ENCODE results near the gene PSMB5.

PSMB5 gene

DNA sequence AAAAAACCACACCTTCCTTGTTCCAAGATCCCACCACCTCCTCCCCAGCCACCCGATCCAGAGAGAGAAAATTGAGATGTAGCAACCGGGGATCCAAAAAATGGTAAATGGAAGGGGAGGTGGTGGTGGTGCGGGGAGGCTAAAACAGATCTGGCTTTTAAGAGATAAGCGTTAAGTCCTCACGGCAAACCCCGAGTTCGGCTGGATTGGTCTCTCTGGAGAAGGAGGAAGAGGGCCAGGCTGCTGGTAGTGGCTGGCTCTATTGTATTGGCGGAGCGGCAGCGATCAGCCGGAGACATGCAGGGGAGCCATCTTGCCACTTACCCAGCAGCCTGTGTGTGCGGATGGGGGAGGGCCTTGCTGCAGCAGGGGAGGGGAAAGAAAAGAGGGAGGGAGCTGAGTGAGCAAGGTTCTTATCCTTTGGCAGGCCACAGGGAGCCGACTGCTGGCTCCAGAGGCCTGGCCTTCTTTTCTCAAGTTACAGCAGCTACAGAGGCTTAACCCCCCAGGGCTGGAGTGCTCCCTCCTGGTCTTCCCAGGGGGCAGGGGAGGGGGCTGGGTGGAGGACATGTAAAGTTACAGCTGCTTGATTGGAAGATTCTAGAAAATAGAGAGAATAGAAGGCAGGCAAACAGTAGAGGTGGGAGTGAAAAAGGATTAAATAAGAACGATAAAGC is 36.7 kb upstream of the PSMB5 start (continued):
- TF ChIP-seq ZNF335 (tag by site-specific recombination; conservative IDR thresholded peaks at IDR 0.05) (peak; percentile 25; the same call in 1 of the 2 replicates), ZNF398 (tag by site-specific recombination; IDR thresholded peaks at IDR 0.05) (peak; percentile 95), SP3 (tag by site-specific recombination; IDR thresholded peaks at IDR 0.05) (peak; percentile 82), ZNF155 (tag by site-specific recombination; IDR thresholded peaks at IDR 0.05) (no peak), ZFHX2 (tag by site-specific recombination; conservative IDR thresholded peaks at IDR 0.05) (no peak), SALL2 (tag by site-specific recombination; IDR thresholded peaks at IDR 0.05; ENCODE audit: borderline replicate concordance) (no peak), ZIC2 (tag by site-specific recombination; IDR thresholded peaks at IDR 0.05) (peak; percentile 92), ZNF837 (tag by site-specific recombination; IDR thresholded peaks at IDR 0.05) (no peak), ZNF610 (tag by site-specific recombination; IDR thresholded peaks at IDR 0.05; ENCODE audit: borderline replicate concordance) (peak; percentile 77), ZNF530 (tag by site-specific recombination; IDR thresholded peaks at IDR 0.05; ENCODE audit: low read depth) (no peak), MZF1 (tag by site-specific recombination; IDR thresholded peaks at IDR 0.05; ENCODE audit: borderline replicate concordance) (0 out of 2 replicates have a peak, but pooled peaks have one; percentile 19), ZNF266 (tag by site-specific recombination; IDR thresholded peaks at IDR 0.05; ENCODE audit: low read depth) (no peak), CTCF (tag by site-specific recombination; IDR thresholded peaks at IDR 0.05) (no peak), ZNF223 (tag by site-specific recombination; IDR thresholded peaks at IDR 0.05) (no peak), ZNF24 (tag by site-specific recombination; IDR thresholded peaks at IDR 0.05) (no peak; the same call in 1 of the 2 replicates), KLF9 (tag by site-specific recombination; IDR thresholded peaks at IDR 0.05; ENCODE audit: low read depth) (peak; percentile 43; the same call in 1 of the 2 replicates), ZNF239 (tag by site-specific recombination; IDR thresholded peaks at IDR 0.05) (no peak), BCL6B (tag by site-specific recombination; IDR thresholded peaks at IDR 0.05) (no peak)
- TF ChIP-seq, protein P1, sequence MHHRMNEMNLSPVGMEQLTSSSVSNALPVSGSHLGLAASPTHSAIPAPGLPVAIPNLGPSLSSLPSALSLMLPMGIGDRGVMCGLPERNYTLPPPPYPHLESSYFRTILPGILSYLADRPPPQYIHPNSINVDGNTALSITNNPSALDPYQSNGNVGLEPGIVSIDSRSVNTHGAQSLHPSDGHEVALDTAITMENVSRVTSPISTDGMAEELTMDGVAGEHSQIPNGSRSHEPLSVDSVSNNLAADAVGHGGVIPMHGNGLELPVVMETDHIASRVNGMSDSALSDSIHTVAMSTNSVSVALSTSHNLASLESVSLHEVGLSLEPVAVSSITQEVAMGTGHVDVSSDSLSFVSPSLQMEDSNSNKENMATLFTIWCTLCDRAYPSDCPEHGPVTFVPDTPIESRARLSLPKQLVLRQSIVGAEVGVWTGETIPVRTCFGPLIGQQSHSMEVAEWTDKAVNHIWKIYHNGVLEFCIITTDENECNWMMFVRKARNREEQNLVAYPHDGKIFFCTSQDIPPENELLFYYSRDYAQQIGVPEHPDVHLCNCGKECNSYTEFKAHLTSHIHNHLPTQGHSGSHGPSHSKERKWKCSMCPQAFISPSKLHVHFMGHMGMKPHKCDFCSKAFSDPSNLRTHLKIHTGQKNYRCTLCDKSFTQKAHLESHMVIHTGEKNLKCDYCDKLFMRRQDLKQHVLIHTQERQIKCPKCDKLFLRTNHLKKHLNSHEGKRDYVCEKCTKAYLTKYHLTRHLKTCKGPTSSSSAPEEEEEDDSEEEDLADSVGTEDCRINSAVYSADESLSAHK (tag by site-specific recombination; IDR thresholded peaks at IDR 0.05): no peak
- TF ChIP-seq, protein P2, sequence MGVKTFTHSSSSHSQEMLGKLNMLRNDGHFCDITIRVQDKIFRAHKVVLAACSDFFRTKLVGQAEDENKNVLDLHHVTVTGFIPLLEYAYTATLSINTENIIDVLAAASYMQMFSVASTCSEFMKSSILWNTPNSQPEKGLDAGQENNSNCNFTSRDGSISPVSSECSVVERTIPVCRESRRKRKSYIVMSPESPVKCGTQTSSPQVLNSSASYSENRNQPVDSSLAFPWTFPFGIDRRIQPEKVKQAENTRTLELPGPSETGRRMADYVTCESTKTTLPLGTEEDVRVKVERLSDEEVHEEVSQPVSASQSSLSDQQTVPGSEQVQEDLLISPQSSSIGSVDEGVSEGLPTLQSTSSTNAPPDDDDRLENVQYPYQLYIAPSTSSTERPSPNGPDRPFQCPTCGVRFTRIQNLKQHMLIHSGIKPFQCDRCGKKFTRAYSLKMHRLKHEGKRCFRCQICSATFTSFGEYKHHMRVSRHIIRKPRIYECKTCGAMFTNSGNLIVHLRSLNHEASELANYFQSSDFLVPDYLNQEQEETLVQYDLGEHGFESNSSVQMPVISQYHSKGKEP (tag by site-specific recombination; IDR thresholded peaks at IDR 0.05): 0 out of 2 replicates have a peak, but pooled peaks have one; percentile 51
- TF ChIP-seq, protein P3, sequence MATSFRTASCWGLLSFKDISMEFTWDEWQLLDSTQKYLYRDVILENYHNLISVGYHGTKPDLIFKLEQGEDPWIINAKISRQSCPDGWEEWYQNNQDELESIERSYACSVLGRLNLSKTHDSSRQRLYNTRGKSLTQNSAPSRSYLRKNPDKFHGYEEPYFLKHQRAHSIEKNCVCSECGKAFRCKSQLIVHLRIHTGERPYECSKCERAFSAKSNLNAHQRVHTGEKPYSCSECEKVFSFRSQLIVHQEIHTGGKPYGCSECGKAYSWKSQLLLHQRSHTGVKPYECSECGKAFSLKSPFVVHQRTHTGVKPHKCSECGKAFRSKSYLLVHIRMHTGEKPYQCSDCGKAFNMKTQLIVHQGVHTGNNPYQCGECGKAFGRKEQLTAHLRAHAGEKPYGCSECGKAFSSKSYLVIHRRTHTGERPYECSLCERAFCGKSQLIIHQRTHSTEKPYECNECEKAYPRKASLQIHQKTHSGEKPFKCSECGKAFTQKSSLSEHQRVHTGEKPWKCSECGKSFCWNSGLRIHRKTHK (tag by site-specific recombination; IDR thresholded peaks at IDR 0.05): no peak
- TF ChIP-seq, protein P4, sequence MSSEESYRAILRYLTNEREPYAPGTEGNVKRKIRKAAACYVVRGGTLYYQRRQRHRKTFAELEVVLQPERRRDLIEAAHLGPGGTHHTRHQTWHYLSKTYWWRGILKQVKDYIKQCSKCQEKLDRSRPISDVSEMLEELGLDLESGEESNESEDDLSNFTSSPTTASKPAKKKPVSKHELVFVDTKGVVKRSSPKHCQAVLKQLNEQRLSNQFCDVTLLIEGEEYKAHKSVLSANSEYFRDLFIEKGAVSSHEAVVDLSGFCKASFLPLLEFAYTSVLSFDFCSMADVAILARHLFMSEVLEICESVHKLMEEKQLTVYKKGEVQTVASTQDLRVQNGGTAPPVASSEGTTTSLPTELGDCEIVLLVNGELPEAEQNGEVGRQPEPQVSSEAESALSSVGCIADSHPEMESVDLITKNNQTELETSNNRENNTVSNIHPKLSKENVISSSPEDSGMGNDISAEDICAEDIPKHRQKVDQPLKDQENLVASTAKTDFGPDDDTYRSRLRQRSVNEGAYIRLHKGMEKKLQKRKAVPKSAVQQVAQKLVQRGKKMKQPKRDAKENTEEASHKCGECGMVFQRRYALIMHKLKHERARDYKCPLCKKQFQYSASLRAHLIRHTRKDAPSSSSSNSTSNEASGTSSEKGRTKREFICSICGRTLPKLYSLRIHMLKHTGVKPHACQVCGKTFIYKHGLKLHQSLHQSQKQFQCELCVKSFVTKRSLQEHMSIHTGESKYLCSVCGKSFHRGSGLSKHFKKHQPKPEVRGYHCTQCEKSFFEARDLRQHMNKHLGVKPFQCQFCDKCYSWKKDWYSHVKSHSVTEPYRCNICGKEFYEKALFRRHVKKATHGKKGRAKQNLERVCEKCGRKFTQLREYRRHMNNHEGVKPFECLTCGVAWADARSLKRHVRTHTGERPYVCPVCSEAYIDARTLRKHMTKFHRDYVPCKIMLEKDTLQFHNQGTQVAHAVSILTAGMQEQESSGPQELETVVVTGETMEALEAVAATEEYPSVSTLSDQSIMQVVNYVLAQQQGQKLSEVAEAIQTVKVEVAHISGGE (tag by site-specific recombination; conservative IDR thresholded peaks at IDR 0.05; ENCODE audit: low read depth): no peak
- TF ChIP-seq, protein P5, sequence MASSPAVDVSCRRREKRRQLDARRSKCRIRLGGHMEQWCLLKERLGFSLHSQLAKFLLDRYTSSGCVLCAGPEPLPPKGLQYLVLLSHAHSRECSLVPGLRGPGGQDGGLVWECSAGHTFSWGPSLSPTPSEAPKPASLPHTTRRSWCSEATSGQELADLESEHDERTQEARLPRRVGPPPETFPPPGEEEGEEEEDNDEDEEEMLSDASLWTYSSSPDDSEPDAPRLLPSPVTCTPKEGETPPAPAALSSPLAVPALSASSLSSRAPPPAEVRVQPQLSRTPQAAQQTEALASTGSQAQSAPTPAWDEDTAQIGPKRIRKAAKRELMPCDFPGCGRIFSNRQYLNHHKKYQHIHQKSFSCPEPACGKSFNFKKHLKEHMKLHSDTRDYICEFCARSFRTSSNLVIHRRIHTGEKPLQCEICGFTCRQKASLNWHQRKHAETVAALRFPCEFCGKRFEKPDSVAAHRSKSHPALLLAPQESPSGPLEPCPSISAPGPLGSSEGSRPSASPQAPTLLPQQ (tag by site-specific recombination; IDR thresholded peaks at IDR 0.05): peak; percentile 38; the same call in 1 of the 2 replicates

Measured in HEK293 (cell line).